Naive thymus-derived CD4-positive, alpha-beta T cell (primary cell): ENCODE results near the gene DCK. TPM values are rescaled to one million over a fixed set of nuclear protein-coding genes. Genes with fewer than 3 reads are reported as not detected.

Experiments
- ATAC-seq: fragments of 150-1000 bp; cut with Tn5 transposase; 2 replicates; pipeline ENCODE4 v1.10.0; 2021; ENCODE audit warnings: mild to moderate bottlenecking, moderate library complexity
- CTCF ChIA-PET: fragments of 350-600 bp; sonication (Branson Sonifier 250); formaldehyde crosslinking; loops from one replicate; lab custom pipeline; 2021; ENCODE audit warnings: antibody characterized with exemption; lab: Charles Lee
- POLR2A ChIA-PET: fragments of 350-600 bp; sonication (Branson Sonifier 250); formaldehyde crosslinking; loops from one replicate; lab custom pipeline; 2021; ENCODE audit warnings: antibody characterized with exemption, inconsistent platforms; lab: Charles Lee
- DNase-seq, 9 donors: peaks; one replicate each; pipeline versions ENCODE4 v3.0.0 to v3.0.0-alpha.2; 2020 to 2022; ENCODE audit warnings: mixed read lengths in 1 of 9
- H3K27ac ChIP-seq: one replicate; pipeline ENCODE4 v1.7.0; 2013; ENCODE audit warnings: mild to moderate bottlenecking, low read depth, low read length, moderate library complexity
- H3K27me3 ChIP-seq, 2 donors: one replicate each; pipeline ENCODE4 v1.7.0; 2013; ENCODE audit warnings: low read length in 2 of 2, mild to moderate bottlenecking in 2 of 2, moderate library complexity in 2 of 2; ENCODE audit not compliant: control insufficient read depth in 2 of 2, insufficient read depth in 2 of 2
- H3K36me3 ChIP-seq, 3 experiments: 1 replicate in 2 of 3; 2 replicates in 1 of 3; pipeline ENCODE4 v1.7.0; 2013; ENCODE audit warnings: low read length in 3 of 3, mild to moderate bottlenecking in 3 of 3, moderate library complexity in 1 of 3; ENCODE audit not compliant: insufficient read depth in 3 of 3, control insufficient read depth in 2 of 3
- H3K4me1 ChIP-seq, 2 donors: one replicate each; pipeline ENCODE4 v1.7.0; 2013; ENCODE audit warnings: low read length in 2 of 2, mild to moderate bottlenecking in 2 of 2, moderate library complexity in 1 of 2; ENCODE audit not compliant: control insufficient read depth in 2 of 2, insufficient read depth in 2 of 2
- H3K4me3 ChIP-seq: 2 replicates; pipeline ENCODE4 v1.7.0; 2013; ENCODE audit warnings: mild to moderate bottlenecking, low read length
- H3K9me3 ChIP-seq, 3 experiments: 1 replicate in 2 of 3; 2 replicates in 1 of 3; pipeline ENCODE4 v1.7.0; 2013; ENCODE audit warnings: low read length in 3 of 3; ENCODE audit not compliant: control insufficient read depth in 2 of 3
- H3K27ac Mint-ChIP-seq, 9 donors: one replicate each; pipeline ENCODE4 v1.8.0; 2020 to 2022; ENCODE audit warnings: mixed read lengths in 9 of 9, mild to moderate bottlenecking in 8 of 9, moderate library complexity in 5 of 9, inconsistent platforms in 2 of 9
- H3K27me3 Mint-ChIP-seq, 5 donors: one replicate each; pipeline ENCODE4 v1.8.0; 2021 to 2022; ENCODE audit warnings: mixed read lengths in 5 of 5, mild to moderate bottlenecking in 1 of 5
- H3K36me3 Mint-ChIP-seq, 5 donors: one replicate each; pipeline ENCODE4 v1.8.0; 2020 to 2022; ENCODE audit warnings: mixed read lengths in 5 of 5, mild to moderate bottlenecking in 3 of 5, inconsistent platforms in 1 of 5
- H3K4me1 Mint-ChIP-seq, 7 donors: one replicate each; pipeline ENCODE4 v1.8.0; 2020 to 2022; ENCODE audit warnings: mixed read lengths in 7 of 7, mild to moderate bottlenecking in 3 of 7, inconsistent platforms in 1 of 7
- H3K4me3 Mint-ChIP-seq, 10 donors: one replicate each; pipeline ENCODE4 v1.8.0; 2020 to 2022; ENCODE audit warnings: mild to moderate bottlenecking in 10 of 10, mixed read lengths in 10 of 10, moderate library complexity in 6 of 10, inconsistent platforms in 2 of 10
- H3K9me3 Mint-ChIP-seq, 11 donors: one replicate each; pipeline ENCODE4 v1.8.0; 2020 to 2022; ENCODE audit warnings: mixed read lengths in 11 of 11, mild to moderate bottlenecking in 4 of 11, inconsistent platforms in 1 of 11, moderate library complexity in 1 of 11
- intact Hi-C, 2 donors: fragments of 100-400 bp; cut with micrococcal nuclease; formaldehyde crosslinking; loops; one replicate each; pipeline ENCODE4 v1.15.1; 2023
- polyA plus RNA-seq, 2 donors: library from polyadenylated mRNA; unstranded; fragments of 300-500 nt; fragmentation: Illumina TruSeq; gene quantifications; one replicate each; pipeline ENCODE4 v1.2.3, GENCODE V29; 2021
- total RNA-seq, 6 experiments: library from RNA in 5 of 6; stranded (reverse) in 5 of 6; gene quantifications; 1 replicate in 5 of 6; 2 replicates in 1 of 6; pipeline ENCODE4 v1.2.3 and lab custom pipeline; 2021 to 2026

Gene DCK
- total and polyA plus RNA-seq, 7 experiments from 2014 or later = 19.8 to 86.1 (median 50.6) TPM

- Histone ChIP-seq H3K9me3 (no peaks in the 10 kb centered on the region), H3K4me1 (peaks cover 0 to 5% of the 10 kb centered on the region in 2 donors), H3K36me3 (no peaks in the 10 kb centered on the region), H3K27ac (no peak overlapping the region), H3K4me3 (no peak overlapping the region), H3K27me3 (no peaks in the 10 kb centered on the region)
- intact Hi-C loops = no loop called here
- Mint-ChIP-seq H3K4me3 (no peak overlapping the region), H3K4me1 (peaks cover 0 to 4% (median 0%) of the 10 kb centered on the region in 7 donors), H3K27me3 (peaks cover 5 to 19% (median 11%) of the 10 kb centered on the region in 5 donors), H3K27ac (no peak overlapping the region), H3K36me3 (no peaks in the 10 kb centered on the region), H3K9me3 (peaks cover 0 to 1% (median 0%) of the 10 kb centered on the region in 11 donors)
- no peak for ATAC-seq
- CTCF ChIA-PET = no interaction called here
- POLR2A ChIA-PET = interaction anchor here (0.6 kb wide), 1 partner anchor 224 kb away, joined by 4 read pairs; no protein-coding TSS in a partner anchor
- DNase-seq = no peak
Observed at GRCh38 chr4:71069063-71069462, 75.6 kb downstream of the DCK start.

- no peak overlapping the region for H3K27ac Mint-ChIP-seq
- intact Hi-C loops = no loop called here
- no peak for DNase-seq
- Histone ChIP-seq H3K27ac (no peak overlapping the region), H3K36me3 (no peaks in the 10 kb centered on the region), H3K27me3 (no peaks in the 10 kb centered on the region), H3K4me3 (no peak overlapping the region), H3K4me1 (peaks cover 0 to 5% of the 10 kb centered on the region in 2 donors), H3K9me3 (no peaks in the 10 kb centered on the region)
- H3K4me1 Mint-ChIP-seq = peaks cover 0 to 4% (median 0%) of the 10 kb centered on the region in 7 donors
- no peaks in the 10 kb centered on the region for H3K36me3 Mint-ChIP-seq
- no peak overlapping the region for H3K4me3 Mint-ChIP-seq
- peaks cover 0 to 1% (median 0%) of the 10 kb centered on the region in 11 donors for H3K9me3 Mint-ChIP-seq
- peaks cover 11 to 21% (median 14%) of the 10 kb centered on the region in 5 donors for H3K27me3 Mint-ChIP-seq
- CTCF ChIA-PET = no interaction called here
- POLR2A ChIA-PET = no interaction called here
- no peak for ATAC-seq
Observed at GRCh38 chr4:71070015-71070414, 76.6 kb downstream of the DCK start.

- intact Hi-C loops = no loop called here
- ChIA-PET CTCF (no interaction called here), POLR2A (no interaction called here)
- Histone ChIP-seq H3K36me3 (no peaks in the 10 kb centered on the region), H3K27ac (no peak overlapping the region), H3K27me3 (no peaks in the 10 kb centered on the region), H3K9me3 (no peaks in the 10 kb centered on the region), H3K4me1 (no peaks in the 10 kb centered on the region), H3K4me3 (no peak overlapping the region)
- no peaks in the 10 kb centered on the region for H3K36me3 Mint-ChIP-seq
- H3K4me1 Mint-ChIP-seq = no peaks in the 10 kb centered on the region
- peaks cover 16 to 29% (median 20%) of the 10 kb centered on the region in 5 donors for H3K27me3 Mint-ChIP-seq
- ATAC-seq = no peak
- no peak overlapping the region for H3K4me3 Mint-ChIP-seq
- H3K27ac Mint-ChIP-seq = no peak overlapping the region
- no peak for DNase-seq
- no peaks in the 10 kb centered on the region for H3K9me3 Mint-ChIP-seq
Observed at GRCh38 chr4:71074452-71075299, 81.2 kb downstream of the DCK start.

Other genes with a start within 250 kb of the DCK start
- gene GRSF1, start 153.8 kb upstream of the DCK start, total RNA-seq = 10 to 100 TPM; 35.9 to 76.0 (median 48.0) TPM
- gene GRSF1, start 153.8 kb upstream of the DCK start, polyA plus RNA-seq = 100 to 1,000 TPM in 1 of 2 donors, 10 to 100 TPM in 1; 89.9 to 111 TPM
- 10 to 100 TPM; 12.0 to 20.3 (median 13.5) TPM for gene MOB1B, start 91.3 kb upstream of the DCK start, total RNA-seq
- 1 to 10 TPM; 2.0 to 2.1 TPM for gene MOB1B, start 91.3 kb upstream of the DCK start, polyA plus RNA-seq